Measurements from ENCODE around the gene TTR. TPM values are rescaled to one million over a fixed set of nuclear protein-coding genes. Genes with fewer than 3 reads are reported as not detected.

Gene TTR
- total and polyA plus RNA-seq, 2 of the 4 experiments (the other 2 are of a cell fraction) = not detected

DNA sequence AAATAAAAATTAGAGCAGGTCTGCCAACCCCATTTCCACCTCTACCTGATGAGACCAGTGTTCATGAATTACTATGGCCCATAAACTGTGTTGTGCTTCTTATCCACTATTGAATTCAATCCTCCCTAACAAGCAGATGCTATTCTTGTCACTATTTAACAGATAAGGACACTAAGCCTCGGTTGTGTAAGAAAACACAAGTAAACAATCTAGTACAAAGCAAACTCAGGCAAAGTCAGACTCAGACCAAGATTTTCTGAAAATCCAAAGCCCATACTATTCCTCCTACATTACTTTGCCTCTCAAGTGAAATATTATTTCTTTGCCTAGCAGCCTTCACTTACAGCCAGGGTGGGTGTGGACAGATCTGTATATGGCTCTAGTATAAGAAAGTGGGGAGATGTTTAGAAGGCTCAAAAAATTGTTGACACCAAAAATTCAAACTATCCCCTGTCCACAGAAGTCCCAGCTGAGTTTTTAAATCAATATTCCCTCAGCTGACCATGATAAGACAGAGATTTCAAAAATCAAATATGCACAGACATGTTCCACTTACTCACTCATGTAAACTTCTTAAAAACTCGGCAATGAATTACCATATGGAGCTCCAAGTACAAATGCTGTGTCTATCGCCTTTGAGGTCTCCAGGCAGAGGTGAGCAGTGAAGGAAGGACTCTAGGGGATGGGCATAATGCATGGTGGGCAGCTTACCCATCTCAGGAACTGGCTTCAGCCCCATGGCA, 16.0 kb upstream of the TTR start:
- H3K23ac ChIP-seq (ENCODE audit: low read depth, low read length) = no peak overlapping the region
- no peaks in the 10 kb centered on the region for H3K4me1 ChIP-seq (ENCODE audit: control insufficient read depth, insufficient read depth, low read length)
- in situ Hi-C loops (cut with MboI; ENCODE audit: low sequenced_read_pairs) (no loop called here), dilution Hi-C loops (cut with HindIII; ENCODE audit: low sequenced_read_pairs, unreplicated experiment) (no loop called here), intact Hi-C loops (cut with micrococcal nuclease) (no loop called here)
- H2BK120ac ChIP-seq (ENCODE audit: low read depth, low read length) = no peak overlapping the region
- DNase-seq (no peak), ATAC-seq (ENCODE audit: low read depth) (no peak)
- no peak overlapping the region for H3K4me3 ChIP-seq (ENCODE audit: insufficient read depth, low read depth, low read length)
- no peak overlapping the region for H2BK15ac ChIP-seq (ENCODE audit: low read depth, low read length)
- no peak overlapping the region for H3K18ac ChIP-seq (ENCODE audit: low read depth, low read length)
- WGBS, 2 experiments (ENCODE audit: extremely low coverage in 2 of 2, insufficient read length in 1 of 2) = no CpG with 5 or more reads among the region's 3 CpGs
- H3K79me1 ChIP-seq (ENCODE audit: low read depth in 1 of 2, low read length in 2 of 2) = no peaks in the 10 kb centered on the region
- H2BK20ac ChIP-seq (ENCODE audit: low read depth, low read length) = no peak overlapping the region
- H4K20me1 ChIP-seq (ENCODE audit: insufficient read depth, low read length) = no peaks in the 10 kb centered on the region
- no peak overlapping the region for H4K8ac ChIP-seq (ENCODE audit: low read depth in 2 of 2, low read length in 2 of 2)
- no peak overlapping the region for H4K5ac ChIP-seq (ENCODE audit: low read depth, low read length)
- H3K27me3 ChIP-seq (ENCODE audit: control insufficient read depth, insufficient read depth, low read length) = no peaks in the 10 kb centered on the region
- TF ChIP-seq SMC3 (IDR thresholded peaks at IDR 0.05; ENCODE audit: low read depth, low read length) = no peak
- no TSS peak for BruUV-seq (replicated peaks)
- no peaks in the 10 kb centered on the region for H3K9me3 ChIP-seq (ENCODE audit: control insufficient read depth, insufficient read depth, low read length)
- no peak overlapping the region for H2AFZ ChIP-seq (replicated peaks; ENCODE audit: low read length, poor library complexity)
- no peak overlapping the region for H4K91ac ChIP-seq (ENCODE audit: insufficient read depth, low read depth, low read length)
- no peak overlapping the region for H3K56ac ChIP-seq (ENCODE audit: extremely low read depth, insufficient read depth, low read length)
- H2AK5ac ChIP-seq (ENCODE audit: low read depth, low read length) = no peak overlapping the region
- ChIA-PET CTCF (no interaction called here), POLR2A (ENCODE audit: unreplicated experiment) (no interaction called here)
- no peak overlapping the region for H2BK5ac ChIP-seq (ENCODE audit: low read depth, low read length, poor library complexity, severe bottlenecking)
- H3K36me3 ChIP-seq (ENCODE audit: control insufficient read depth, insufficient read depth, low read length) = no peaks in the 10 kb centered on the region
- no peak overlapping the region for H3K4me2 ChIP-seq (ENCODE audit: low read depth, low read length)
- H2AK9ac ChIP-seq (replicated peaks; ENCODE audit: low read depth, low read length, poor library complexity) = no peak overlapping the region
- no peak overlapping the region for H3K14ac ChIP-seq (replicated peaks; ENCODE audit: low read depth, low read length)
- H3K9me1 ChIP-seq (ENCODE audit: insufficient read depth, low read length) = no peaks in the 10 kb centered on the region
- H3K9ac ChIP-seq (ENCODE audit: low read depth, low read length) = no peak overlapping the region
- no peak overlapping the region for H3K4ac ChIP-seq (ENCODE audit: low read depth, low read length)
- no peak overlapping the region for H3K27ac ChIP-seq (ENCODE audit: insufficient read depth, low read length)
